ENCODE results near the gene PIGK.

- TF ChIP-seq TAF1 (IDR thresholded peaks at IDR 0.05; ENCODE audit: low read depth), result no peak
- no peak for TF ChIP-seq EP300 (IDR thresholded peaks at IDR 0.05; ENCODE audit: borderline replicate concordance)
- TF ChIP-seq CEBPB (IDR thresholded peaks at IDR 0.05), result no peak
- TF ChIP-seq YY1 (IDR thresholded peaks at IDR 0.05; ENCODE audit: low read depth), result no peak
- TF ChIP-seq, protein P1, sequence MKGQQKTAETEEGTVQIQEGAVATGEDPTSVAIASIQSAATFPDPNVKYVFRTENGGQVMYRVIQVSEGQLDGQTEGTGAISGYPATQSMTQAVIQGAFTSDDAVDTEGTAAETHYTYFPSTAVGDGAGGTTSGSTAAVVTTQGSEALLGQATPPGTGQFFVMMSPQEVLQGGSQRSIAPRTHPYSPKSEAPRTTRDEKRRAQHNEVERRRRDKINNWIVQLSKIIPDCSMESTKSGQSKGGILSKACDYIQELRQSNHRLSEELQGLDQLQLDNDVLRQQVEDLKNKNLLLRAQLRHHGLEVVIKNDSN (IDR thresholded peaks at IDR 0.05), result no peak
- no peak for TF ChIP-seq MAX (IDR thresholded peaks at IDR 0.05)
- TF ChIP-seq FOXM1 (IDR thresholded peaks at IDR 0.05; ENCODE audit: borderline replicate concordance, low read depth), result no peak
Observed at GRCh38 chr1:77044133-77044849, 174.9 kb downstream of the PIGK start.
